ENCODE results near the gene DDOST.

GRCh38 chr1:20626524-20626923 is 34.6 kb downstream of the DDOST start:
- TF ChIP-seq, protein P1, sequence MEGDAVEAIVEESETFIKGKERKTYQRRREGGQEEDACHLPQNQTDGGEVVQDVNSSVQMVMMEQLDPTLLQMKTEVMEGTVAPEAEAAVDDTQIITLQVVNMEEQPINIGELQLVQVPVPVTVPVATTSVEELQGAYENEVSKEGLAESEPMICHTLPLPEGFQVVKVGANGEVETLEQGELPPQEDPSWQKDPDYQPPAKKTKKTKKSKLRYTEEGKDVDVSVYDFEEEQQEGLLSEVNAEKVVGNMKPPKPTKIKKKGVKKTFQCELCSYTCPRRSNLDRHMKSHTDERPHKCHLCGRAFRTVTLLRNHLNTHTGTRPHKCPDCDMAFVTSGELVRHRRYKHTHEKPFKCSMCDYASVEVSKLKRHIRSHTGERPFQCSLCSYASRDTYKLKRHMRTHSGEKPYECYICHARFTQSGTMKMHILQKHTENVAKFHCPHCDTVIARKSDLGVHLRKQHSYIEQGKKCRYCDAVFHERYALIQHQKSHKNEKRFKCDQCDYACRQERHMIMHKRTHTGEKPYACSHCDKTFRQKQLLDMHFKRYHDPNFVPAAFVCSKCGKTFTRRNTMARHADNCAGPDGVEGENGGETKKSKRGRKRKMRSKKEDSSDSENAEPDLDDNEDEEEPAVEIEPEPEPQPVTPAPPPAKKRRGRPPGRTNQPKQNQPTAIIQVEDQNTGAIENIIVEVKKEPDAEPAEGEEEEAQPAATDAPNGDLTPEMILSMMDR (IDR thresholded peaks at IDR 0.05) = no peak
- TF ChIP-seq POLR2A (IDR thresholded peaks at IDR 0.05) = no peak
